Spleen (tissue), 7 donors: ENCODE measurements around the gene RNF166.

Experiments
- CTCF ChIP-seq, 11 experiments: fragments of 200-600 bp in 7 of 11; fragments of 450-650 bp in 4 of 11; sonication (generic) in 4 of 11; IDR thresholded peaks in 8 of 11; conservative IDR thresholded peaks in 3 of 11; 1 replicate in 7 of 11; 2 replicates in 4 of 11; pipeline versions ENCODE4 v1.4.0 to v1.8.0; 2016 to 2021; ENCODE audit warnings: antibody characterized with exemption in 11 of 11, inconsistent platforms in 4 of 11, mild to moderate bottlenecking in 1 of 11
- POLR2AphosphoS5 ChIP-seq, 3 donors: sonication (generic); formaldehyde crosslinking; IDR thresholded peaks; one replicate each; pipeline ENCODE4 v1.5.1; 2017; ENCODE audit warnings: antibody characterized with exemption in 3 of 3
- donor health status: DM: no; HTN: no; CAD: no; lungs with moderate emphysema.
- donor health status: DM: no; HTN: no; CAD: no.
- donor health status: DM: no; HTN: no; CAD: no.

- TF ChIP-seq CTCF (IDR thresholded peaks at IDR 0.05 in 8 of 11, conservative IDR thresholded peaks at IDR 0.05 in 3 of 11), result no peak
- peak in 1 of 3 donors; percentile 15 for TF ChIP-seq POLR2AphosphoS5 (IDR thresholded peaks at IDR 0.05)
Observed at GRCh38 chr16:88712362-88712979, 6.3 kb upstream of the RNF166 start.
